ENCODE data around the gene FBRSL1.

Gene FBRSL1

DNA sequence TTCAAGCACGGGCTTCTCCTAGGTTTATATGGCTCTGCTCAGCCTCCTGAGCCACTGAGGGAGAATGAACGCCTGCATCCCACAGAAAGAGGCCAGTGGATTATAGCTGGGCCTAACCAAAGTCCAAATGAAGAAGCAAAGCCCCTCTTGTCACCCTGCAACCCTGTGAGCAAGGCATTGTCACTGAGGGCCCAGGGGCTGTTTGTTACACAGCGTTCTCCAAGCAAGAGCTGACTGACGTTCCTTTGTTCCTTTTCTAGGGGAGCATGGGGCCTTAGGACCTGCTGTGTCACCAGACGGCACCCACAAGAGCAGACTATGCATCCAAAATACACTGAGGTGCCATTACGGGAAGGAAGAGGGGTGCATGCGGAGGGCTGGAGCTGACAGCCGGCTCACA lies 4.3 kb upstream of the FBRSL1 start:
- DNase-seq, result no peak

DNA sequence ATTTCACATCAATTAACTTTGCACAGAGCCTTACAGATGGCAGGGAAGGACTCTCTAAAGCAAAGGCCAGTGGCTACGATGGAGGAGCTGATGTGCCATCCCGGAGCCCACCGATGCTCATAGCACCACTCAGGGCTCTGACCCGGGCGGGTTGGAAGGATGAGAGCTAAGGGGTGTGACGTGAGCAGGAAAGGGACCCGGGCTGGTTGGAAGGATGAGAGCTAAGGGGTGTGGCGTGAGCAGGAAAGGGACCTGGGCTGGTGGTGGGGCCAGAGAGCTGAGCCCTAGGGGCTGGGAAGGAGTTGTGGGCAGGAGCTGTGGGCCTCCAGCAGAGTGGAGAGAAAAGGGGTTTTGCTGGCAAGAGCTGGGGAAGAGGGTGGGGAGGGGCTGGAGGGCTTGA lies 3.8 kb upstream of the FBRSL1 start:
- no peak for DNase-seq

GRCh38 chr12:132486576-132486975 lies 3.4 kb upstream of the FBRSL1 start:
- DNase-seq, result no peak

DNA sequence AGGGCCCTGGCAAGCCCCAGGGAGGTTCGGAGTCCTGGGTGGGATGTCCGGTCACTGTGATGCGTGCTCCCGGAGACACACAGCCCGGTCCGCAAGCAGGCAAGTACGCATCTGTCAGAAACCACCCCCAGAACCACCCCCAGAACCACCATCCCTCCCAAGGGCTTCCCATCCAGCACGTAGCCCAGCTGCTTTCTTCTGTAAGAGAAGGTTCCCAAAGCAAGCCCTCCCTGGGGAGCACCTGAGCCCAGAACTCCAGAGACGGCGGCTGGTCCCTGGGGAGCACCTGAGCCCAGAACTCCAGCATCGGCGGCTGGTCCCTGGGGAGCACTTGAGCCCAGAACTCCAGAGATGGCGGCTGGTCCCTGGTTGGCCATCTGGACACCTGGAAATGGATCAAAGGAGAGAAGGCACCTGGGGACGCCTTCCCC lies 2.6 kb upstream of the FBRSL1 start:
- DNase-seq, result no peak

GRCh38 chr12:132488127-132489077 lies 1.5 kb upstream of the FBRSL1 start:
- peak; percentile 58 for DNase-seq

DNA sequence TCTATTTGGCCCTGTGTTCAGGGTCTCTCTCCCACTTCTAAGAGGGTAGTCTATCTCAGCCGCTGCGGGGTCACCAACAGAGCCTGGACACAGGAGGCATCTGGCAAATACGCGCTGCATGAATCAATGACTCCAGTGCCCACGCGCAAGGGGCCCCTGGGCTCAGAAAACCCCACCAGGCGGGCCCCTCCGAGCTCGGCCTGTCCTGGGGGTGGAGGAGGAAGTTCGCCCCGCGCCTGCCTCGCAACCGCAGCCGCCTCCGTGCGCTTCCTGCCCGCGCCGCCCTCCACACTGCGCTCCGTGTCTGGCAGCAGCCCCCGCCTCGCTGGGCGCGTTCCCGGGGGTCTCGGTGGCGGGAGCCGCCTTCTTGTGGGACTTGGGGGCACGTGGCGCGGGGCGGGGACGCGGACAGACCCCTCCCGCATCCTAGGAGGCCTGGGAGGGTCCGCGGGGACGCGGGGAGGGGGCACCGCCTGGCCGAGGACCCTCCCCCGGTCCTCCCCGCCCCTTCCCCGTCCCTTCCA lies 811 bp upstream of the FBRSL1 start:
- DNase-seq, result peak; percentile 53

- DNase-seq, result no peak
Observed at GRCh38 chr12:132490422-132491137, 629 bp downstream of the FBRSL1 start.

- no peak for DNase-seq
Observed at GRCh38 chr12:132491138-132491663, 1.2 kb downstream of the FBRSL1 start.

DNA sequence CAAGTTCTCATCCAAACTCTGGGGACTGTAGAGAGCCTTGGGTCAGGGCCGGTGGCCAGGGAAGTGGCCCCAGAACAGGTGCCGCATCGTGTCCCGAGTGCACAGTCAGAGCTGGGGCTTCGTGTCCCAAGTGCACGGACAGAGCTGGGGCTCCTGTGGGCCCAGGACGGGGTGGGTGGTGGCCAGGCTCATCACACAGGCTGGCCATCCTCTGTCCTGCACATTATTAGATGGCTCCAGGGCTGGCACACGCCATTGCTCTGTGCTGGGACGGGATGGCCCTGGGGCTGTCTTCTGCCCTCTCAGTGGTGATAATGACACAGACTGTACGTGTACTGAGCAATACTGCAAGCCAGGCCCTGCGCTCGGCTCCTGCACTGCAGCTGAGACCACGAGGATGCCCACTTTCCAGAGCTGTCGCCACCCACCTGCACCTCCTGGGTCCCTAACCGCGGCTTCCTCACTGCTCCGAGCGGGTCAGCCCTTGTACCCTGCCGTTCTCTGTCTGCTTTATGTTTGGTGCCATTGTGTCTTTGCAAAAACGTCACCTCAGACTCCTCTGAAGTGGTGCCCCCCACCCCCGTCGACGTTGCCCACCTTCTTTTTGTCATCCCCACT lies 1.9 kb downstream of the FBRSL1 start:
- no peak for DNase-seq

DNA sequence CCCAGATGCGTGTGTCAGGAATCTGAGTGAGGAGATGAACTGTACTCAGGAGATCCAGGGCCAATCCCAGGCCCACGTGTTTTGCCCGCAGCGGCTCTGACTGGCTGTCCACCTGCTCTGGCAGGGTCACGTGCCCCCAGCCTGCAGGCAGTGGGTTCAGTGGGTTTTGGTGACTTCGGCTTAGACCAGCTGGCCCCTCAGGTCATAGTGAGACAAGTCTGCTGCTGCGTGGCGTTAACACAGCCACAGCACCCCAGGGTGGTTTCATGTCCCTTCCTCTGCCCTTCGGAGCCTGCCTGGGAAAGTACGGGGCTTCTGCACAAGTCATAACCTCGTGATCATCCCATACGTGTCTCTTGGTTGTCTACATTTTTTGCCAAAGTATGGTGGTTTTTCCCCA lies 2.6 kb downstream of the FBRSL1 start:
- DNase-seq, result no peak

DNA sequence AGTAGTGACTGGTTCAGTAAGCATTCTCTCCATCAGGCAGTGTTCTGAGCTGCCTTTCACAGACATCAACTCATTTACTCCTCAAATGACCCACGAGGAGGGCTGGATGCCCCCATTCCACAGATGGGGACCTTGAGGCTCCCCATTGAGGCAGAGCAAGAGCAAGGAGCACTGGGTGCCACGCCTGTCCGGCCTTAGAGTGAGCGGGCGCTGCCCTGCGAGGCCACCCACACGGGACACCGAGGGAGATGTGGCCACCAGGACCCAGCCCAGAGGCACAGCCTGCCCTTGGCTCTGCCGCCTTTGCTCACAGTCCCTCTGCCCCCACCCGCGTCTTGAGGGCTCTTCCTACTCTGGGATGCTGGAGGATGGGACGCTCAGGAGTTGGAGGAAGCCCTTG lies 3.0 kb downstream of the FBRSL1 start:
- DNase-seq, result no peak

- DNase-seq, result no peak
Observed at GRCh38 chr12:132493482-132494178, 3.7 kb downstream of the FBRSL1 start.

GRCh38 chr12:132494294-132495164 lies 4.6 kb downstream of the FBRSL1 start:
- DNase-seq, result no peak

DNA sequence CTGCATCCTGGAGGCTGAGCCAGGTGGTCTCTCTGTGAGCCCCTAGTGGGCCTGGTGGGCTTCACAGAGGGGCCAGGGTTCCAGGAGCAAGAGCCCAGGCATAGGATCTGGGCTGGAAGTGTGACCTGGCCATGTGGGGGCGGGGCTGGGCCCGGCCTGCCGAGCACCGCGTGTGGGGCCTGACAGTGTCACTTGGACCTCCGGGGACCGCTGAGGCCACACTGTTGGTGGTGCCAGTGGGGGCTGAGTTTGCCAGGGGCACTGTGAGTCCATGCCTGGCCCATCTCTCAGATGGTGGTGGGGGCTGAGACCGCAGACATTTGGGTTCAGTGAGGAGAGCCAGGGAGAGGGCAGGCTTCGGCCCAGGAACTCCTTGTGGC lies 5.2 kb downstream of the FBRSL1 start:
- DNase-seq, result no peak

GRCh38 chr12:132495629-132496357 lies 5.8 kb downstream of the FBRSL1 start:
- no peak for DNase-seq

- DNase-seq, result no peak
Observed at GRCh38 chr12:132496358-132496669, 6.4 kb downstream of the FBRSL1 start.

DNA sequence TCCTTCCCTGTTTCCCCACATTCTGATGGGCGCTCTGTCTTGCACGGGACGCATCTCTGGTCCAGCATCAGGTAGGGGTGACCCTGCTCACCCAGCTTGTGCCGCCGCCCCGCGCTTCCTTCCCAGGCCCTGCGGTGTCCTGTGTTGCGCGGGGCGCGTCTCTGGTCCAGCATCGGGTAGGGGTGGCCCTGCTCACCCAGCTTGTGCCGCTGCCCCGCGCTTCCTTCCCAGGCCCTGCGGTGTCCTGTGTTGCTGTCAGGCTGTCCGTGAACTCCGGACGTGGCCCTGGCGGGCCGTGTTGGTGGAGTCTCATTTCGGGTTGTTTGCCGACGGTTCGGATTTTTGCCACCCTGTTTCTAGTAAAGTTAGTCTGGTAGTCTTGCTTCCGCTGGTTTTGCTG lies 6.8 kb downstream of the FBRSL1 start:
- DNase-seq, result no peak

DNA sequence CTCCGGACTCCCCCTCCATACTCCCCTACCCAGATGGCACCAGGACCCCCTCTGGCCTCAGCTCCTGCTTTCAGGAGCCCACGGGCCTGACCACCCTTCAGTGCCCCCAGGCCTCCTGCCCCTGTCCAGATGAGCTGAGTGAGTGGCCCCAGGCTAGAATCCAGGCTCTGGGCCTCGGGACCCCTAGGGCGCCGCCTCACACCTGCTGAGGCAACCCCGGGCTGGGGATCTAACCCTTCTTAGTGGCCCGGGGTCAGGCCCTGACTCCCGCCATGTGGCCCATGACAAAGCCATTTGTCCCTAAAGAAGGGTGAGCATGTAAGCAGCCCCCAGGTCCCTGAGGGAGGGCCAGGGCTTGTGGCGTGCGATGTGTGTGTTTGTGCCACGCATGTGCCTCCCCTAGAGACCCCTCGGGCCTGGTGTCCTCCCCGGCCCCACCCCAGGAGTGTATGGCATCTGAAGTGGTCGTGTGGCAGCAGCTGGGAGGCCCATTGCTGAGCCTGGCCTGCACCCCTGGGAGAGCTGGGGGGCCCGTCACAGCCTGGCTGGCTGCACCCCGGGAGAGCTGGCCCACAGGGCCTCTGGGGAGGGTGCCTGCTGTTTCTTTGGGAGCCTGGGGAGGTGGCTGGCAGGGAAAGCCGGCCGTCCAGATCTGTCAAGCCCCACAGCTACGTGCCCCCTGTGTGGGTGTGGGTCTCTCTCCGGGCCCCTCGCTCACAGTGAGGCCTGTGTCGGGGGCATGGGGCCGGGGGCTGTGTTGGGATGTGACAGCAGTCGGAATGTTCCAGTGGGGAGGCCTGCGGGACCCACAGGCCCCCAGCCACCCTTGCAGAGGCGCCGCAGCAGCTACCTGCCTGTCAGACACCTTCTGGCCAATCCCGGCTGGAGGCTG lies 7.8 kb downstream of the FBRSL1 start:
- no peak for DNase-seq

DNA sequence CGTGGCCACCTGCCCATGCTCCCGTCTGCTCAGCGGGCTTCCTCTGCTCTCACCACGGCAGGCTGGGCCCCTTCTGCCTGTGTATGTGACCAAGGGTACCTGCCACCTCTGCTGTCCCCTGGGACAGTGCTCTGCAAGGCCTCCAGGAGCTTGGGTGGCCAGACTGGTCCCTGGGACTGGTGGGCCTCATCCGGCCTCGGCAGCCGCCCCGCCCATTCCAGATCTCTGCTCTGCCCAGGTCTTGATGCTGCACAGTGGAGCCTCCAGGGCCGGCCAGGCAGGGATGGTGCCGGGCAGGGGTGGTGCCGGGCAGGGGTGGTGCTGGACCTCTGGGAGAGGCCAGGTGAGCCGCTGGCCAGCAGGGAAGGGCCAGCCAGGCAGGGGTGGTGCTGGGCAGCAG lies 9.0 kb downstream of the FBRSL1 start:
- DNase-seq, result no peak

Measured in CD4-positive, alpha-beta T cell treated with Interleukin-10 for 1 hour (primary cell).